ENCODE results near the gene TTC7B.
A peak's percentile ranks its signal among the peaks of the same experiment; 100 is the strongest.

TTC7B gene

DNA sequence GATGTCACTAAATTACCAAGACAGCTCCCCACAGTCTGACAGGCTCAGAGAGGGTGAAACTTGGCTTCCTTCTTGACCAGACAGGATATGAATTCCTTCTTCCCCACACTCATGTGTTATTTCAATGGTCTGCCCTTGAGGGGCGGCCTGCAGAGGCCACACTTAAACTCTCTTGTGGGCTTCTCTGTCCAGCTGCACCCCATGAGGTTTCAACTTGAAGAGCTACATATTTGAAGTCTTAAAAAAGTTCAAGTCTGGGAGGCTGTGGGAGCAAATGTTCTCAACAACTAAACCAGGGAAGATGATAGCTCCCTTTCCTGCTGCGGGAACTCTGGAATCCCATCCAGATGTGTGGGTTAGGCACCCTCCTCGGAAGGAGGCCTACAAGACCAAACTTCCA is 98.3 kb downstream of the TTC7B start:
- no peaks in the 10 kb centered on the region for H3K4me1 Mint-ChIP-seq (ENCODE audit: low read depth)
- no peaks in the 10 kb centered on the region for H3K36me3 Mint-ChIP-seq (ENCODE audit: low read depth)
- no peaks in the 10 kb centered on the region for H3K27me3 Mint-ChIP-seq
- no peak for DNase-seq
- no peak overlapping the region for H3K27ac Mint-ChIP-seq
- no peak overlapping the region for H3K4me3 Mint-ChIP-seq
- H3K9me3 Mint-ChIP-seq = no peaks in the 10 kb centered on the region

DNA sequence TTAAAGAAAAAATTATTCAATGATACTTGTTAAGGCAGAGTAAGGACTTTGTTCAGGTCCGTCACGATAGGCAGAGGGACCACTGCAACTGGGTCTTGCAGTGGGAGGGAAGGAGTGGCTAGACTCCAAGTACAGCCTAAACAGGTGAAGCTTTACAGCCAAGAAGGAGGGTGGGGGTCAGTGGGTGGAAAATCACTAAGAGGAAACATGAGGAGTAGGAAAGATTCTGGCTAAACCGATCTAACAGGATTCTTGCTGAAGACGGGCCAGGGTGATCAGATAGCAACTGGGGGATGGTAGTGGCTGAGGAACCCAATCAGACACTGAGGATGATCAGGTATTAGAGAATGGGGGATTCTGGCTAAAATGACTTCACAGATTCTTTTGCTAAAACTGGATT is 100.2 kb downstream of the TTC7B start:
- Mint-ChIP-seq H3K36me3 (ENCODE audit: low read depth) (no peaks in the 10 kb centered on the region), H3K27ac (no peak overlapping the region), H3K4me3 (no peak overlapping the region), H3K4me1 (ENCODE audit: low read depth) (no peaks in the 10 kb centered on the region), H3K9me3 (no peaks in the 10 kb centered on the region), H3K27me3 (no peaks in the 10 kb centered on the region)
- no peak for DNase-seq

DNA sequence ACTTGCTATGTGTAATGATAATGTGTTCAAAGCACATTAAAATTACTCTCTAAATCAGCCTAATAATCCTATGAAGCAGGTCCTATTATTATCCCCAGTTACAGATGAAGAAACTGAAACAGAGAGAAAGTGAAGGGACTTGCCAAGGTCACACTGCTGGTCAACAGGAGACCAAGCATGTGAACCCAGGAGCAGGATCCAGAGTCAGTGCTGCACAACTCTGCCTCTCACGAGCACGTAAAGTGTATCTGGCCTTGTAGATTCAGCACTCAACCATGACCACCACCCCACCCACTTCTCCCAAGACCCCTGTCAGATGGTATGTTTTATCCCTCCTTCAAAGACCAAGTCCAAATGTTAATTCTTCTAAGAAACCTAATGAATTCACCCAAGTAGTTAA is 100.7 kb downstream of the TTC7B start:
- H3K9me3 Mint-ChIP-seq = no peaks in the 10 kb centered on the region
- H3K27me3 Mint-ChIP-seq = no peaks in the 10 kb centered on the region
- no peak overlapping the region for H3K27ac Mint-ChIP-seq
- H3K36me3 Mint-ChIP-seq (ENCODE audit: low read depth) = no peaks in the 10 kb centered on the region
- H3K4me1 Mint-ChIP-seq (ENCODE audit: low read depth) = no peaks in the 10 kb centered on the region
- no peak overlapping the region for H3K4me3 Mint-ChIP-seq
- DNase-seq = no peak

GRCh38 chr14:90714811-90715210 is 101.4 kb downstream of the TTC7B start:
- Mint-ChIP-seq H3K27ac (no peak overlapping the region), H3K4me3 (no peak overlapping the region), H3K36me3 (ENCODE audit: low read depth) (no peaks in the 10 kb centered on the region), H3K4me1 (ENCODE audit: low read depth) (no peaks in the 10 kb centered on the region), H3K27me3 (no peaks in the 10 kb centered on the region), H3K9me3 (no peaks in the 10 kb centered on the region)
- DNase-seq = no peak

DNA sequence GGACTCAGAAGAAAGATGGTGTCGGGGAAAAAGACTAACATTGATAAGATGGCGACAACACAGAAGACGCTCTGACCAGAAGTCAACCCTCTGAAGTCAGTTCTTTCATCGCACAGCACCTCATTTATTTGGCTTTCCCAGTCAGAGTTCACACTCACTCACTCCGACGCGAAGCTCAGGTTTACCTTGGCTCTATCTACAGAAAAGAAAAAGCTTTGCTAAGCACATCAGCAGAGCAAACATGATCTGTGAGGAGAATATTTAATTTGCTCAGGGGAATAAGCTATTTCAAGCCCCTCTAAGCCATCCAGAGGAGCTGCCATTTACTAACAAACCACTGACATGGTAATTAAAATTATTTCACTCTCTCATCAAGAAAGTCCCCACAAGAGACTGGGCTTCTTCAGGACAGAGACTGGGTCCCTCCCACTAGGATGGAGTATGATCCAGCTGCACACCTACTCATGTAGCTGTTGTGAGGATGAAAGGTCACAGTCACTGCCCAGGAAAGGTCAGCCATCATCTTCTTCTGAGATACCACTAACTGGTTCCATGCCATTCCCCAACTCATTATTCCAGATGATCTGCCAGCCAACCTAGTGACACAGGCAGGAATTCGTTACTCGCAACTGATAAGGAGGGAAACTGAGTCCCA is 111.4 kb downstream of the TTC7B start:
- Mint-ChIP-seq H3K36me3 (ENCODE audit: low read depth) (no peaks in the 10 kb centered on the region), H3K27ac (no peak overlapping the region), H3K27me3 (peaks cover 7% of the 10 kb centered on the region), H3K4me3 (no peak overlapping the region), H3K4me1 (ENCODE audit: low read depth) (no peaks in the 10 kb centered on the region), H3K9me3 (no peaks in the 10 kb centered on the region)
- no peak for DNase-seq

DNA sequence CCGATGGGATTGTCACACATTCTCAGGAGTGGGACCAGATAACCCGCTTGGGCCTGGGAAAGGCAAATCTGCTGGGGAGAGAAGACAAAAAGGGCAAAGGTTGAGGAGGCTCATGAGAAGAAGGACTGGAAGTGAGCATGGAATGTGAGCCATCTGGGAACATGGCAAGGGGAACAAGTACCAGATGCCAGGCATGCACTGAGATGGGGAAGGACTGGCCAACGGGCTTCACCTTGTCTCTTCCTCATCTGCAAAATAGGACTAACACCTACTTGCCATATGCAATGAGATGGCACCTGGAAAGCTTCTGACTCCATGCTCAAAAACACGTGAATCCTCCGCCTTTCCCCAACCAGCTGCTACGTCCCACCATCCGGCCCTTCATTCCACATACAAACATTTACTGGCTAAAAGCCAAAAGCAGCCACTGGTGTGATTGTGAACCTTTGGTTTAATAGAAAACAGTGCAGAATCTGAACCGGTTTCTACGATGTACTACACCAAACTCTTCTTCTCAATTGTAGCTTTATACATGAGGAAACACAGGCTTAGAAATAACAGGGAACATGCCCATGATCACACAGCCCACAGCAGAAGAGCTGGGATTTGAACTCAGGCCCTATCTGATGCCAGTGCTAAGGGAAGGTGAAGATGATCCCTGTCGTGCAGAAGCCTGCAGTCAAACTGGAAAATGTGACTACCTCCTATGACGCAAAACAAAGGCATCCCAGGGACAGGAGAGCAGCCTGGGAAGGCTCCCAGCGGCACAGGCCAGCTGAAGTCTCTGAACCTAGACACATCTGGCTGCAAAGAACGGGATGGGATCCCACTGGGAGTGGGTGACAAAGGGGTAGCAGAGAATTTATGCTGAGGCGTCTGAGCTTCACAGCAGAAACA is 112.1 kb downstream of the TTC7B start:
- Mint-ChIP-seq H3K27me3 (peaks cover 7% of the 10 kb centered on the region), H3K4me1 (ENCODE audit: low read depth) (no peaks in the 10 kb centered on the region), H3K4me3 (no peak overlapping the region), H3K36me3 (ENCODE audit: low read depth) (no peaks in the 10 kb centered on the region), H3K9me3 (no peaks in the 10 kb centered on the region), H3K27ac (no peak overlapping the region)
- DNase-seq = no peak

DNA sequence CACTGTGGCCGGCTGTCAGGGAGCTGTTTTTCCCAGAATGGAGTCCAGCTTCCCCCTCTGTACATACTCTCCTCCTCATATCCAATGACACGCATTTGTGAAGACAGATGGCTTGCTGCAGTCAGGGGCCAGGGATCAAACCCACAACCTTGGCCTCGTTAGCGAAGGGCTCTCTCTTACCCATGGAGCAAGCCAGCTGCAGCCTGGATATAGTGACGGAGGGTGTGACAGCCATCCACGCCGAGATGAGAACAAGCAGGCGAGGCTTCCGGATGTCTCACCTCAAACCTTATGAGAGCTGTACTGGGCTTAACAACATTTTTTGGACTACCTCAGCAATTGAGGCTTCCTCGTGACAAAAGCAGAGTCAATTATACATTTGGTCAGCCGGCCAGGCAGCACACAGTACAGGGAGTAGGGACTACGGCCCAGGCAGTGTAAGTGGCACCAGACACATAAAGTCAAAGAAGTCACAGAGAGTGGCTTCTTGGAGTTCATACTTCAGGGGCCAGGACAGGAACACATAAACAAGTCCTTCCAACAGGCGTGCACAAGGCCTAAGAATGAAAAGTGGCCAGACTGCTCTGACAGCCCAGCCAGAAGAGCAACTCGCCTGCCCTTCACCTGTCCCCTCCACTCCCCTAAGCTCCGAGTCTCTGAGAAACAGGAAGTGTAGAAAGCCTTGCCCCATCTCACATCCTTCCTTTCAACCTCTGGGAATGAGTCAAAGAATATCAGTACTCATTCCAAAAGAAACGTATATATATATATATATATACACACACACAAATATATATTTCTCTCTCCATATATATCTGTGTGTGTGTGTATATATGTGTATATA is 115.1 kb downstream of the TTC7B start:
- Mint-ChIP-seq H3K36me3 (ENCODE audit: low read depth) (no peaks in the 10 kb centered on the region), H3K4me3 (no peak overlapping the region), H3K27me3 (no peaks in the 10 kb centered on the region), H3K4me1 (ENCODE audit: low read depth) (no peaks in the 10 kb centered on the region), H3K9me3 (no peaks in the 10 kb centered on the region), H3K27ac (no peak overlapping the region)
- DNase-seq = no peak

- H3K36me3 Mint-ChIP-seq (ENCODE audit: low read depth) = no peaks in the 10 kb centered on the region
- H3K27ac Mint-ChIP-seq = no peak overlapping the region
- H3K9me3 Mint-ChIP-seq = no peaks in the 10 kb centered on the region
- no peak overlapping the region for H3K4me3 Mint-ChIP-seq
- DNase-seq = no peak
- H3K27me3 Mint-ChIP-seq = no peaks in the 10 kb centered on the region
- no peaks in the 10 kb centered on the region for H3K4me1 Mint-ChIP-seq (ENCODE audit: low read depth)
Measured at GRCh38 chr14:90699016-90699415, 117.2 kb downstream of the TTC7B start.

- H3K9me3 Mint-ChIP-seq = no peaks in the 10 kb centered on the region
- DNase-seq = no peak
- H3K4me1 Mint-ChIP-seq (ENCODE audit: low read depth) = no peaks in the 10 kb centered on the region
- no peaks in the 10 kb centered on the region for H3K36me3 Mint-ChIP-seq (ENCODE audit: low read depth)
- no peaks in the 10 kb centered on the region for H3K27me3 Mint-ChIP-seq
- no peak overlapping the region for H3K27ac Mint-ChIP-seq
- no peak overlapping the region for H3K4me3 Mint-ChIP-seq
Measured at GRCh38 chr14:90698379-90698869, 117.8 kb downstream of the TTC7B start.

GRCh38 chr14:90697577-90698206 is 118.5 kb downstream of the TTC7B start:
- Mint-ChIP-seq H3K4me3 (no peak overlapping the region), H3K27me3 (no peaks in the 10 kb centered on the region), H3K27ac (no peak overlapping the region), H3K4me1 (ENCODE audit: low read depth) (no peaks in the 10 kb centered on the region), H3K9me3 (no peaks in the 10 kb centered on the region), H3K36me3 (ENCODE audit: low read depth) (no peaks in the 10 kb centered on the region)
- DNase-seq = peak; percentile 81

GRCh38 chr14:90697132-90697531 is 119.1 kb downstream of the TTC7B start:
- no peak overlapping the region for H3K27ac Mint-ChIP-seq
- no peaks in the 10 kb centered on the region for H3K27me3 Mint-ChIP-seq
- H3K36me3 Mint-ChIP-seq (ENCODE audit: low read depth) = no peaks in the 10 kb centered on the region
- H3K9me3 Mint-ChIP-seq = no peaks in the 10 kb centered on the region
- DNase-seq = no peak
- no peak overlapping the region for H3K4me3 Mint-ChIP-seq
- no peaks in the 10 kb centered on the region for H3K4me1 Mint-ChIP-seq (ENCODE audit: low read depth)

GRCh38 chr14:90696720-90697119 is 119.5 kb downstream of the TTC7B start:
- Mint-ChIP-seq H3K36me3 (ENCODE audit: low read depth) (no peaks in the 10 kb centered on the region), H3K4me1 (ENCODE audit: low read depth) (no peaks in the 10 kb centered on the region), H3K27me3 (no peaks in the 10 kb centered on the region), H3K9me3 (no peaks in the 10 kb centered on the region), H3K4me3 (no peak overlapping the region), H3K27ac (no peak overlapping the region)
- DNase-seq = no peak

GRCh38 chr14:90695997-90696660 is 120.1 kb downstream of the TTC7B start:
- no peak for DNase-seq
- H3K27ac Mint-ChIP-seq = no peak overlapping the region
- no peaks in the 10 kb centered on the region for H3K36me3 Mint-ChIP-seq (ENCODE audit: low read depth)
- no peak overlapping the region for H3K4me3 Mint-ChIP-seq
- H3K4me1 Mint-ChIP-seq (ENCODE audit: low read depth) = no peaks in the 10 kb centered on the region
- H3K27me3 Mint-ChIP-seq = no peaks in the 10 kb centered on the region
- no peaks in the 10 kb centered on the region for H3K9me3 Mint-ChIP-seq

- H3K27me3 Mint-ChIP-seq = no peaks in the 10 kb centered on the region
- no peak for DNase-seq
Measured at GRCh38 chr14:90693413-90693812, 122.8 kb downstream of the TTC7B start.

More at GRCh38 chr14:90693413-90693812, 122.8 kb downstream of the TTC7B start:
- Mint-ChIP-seq H3K9me3 (no peaks in the 10 kb centered on the region), H3K27ac (no peak overlapping the region), H3K4me1 (ENCODE audit: low read depth) (no peaks in the 10 kb centered on the region), H3K4me3 (no peak overlapping the region), H3K36me3 (ENCODE audit: low read depth) (no peaks in the 10 kb centered on the region)

All from activated T-cell treated with anti-CD3 and anti-CD28 coated beads, Interleukin-2, amount 50 U/mL, for 24 hours (primary cell).